GM12878 (cell line): ENCODE results near the gene GSTP1. TPM values are rescaled to one million over a fixed set of nuclear protein-coding genes. Genes with fewer than 3 reads are reported as not detected.

Source experiments
- BRCA1 ChIP-seq: IDR thresholded peaks from 2 replicates; pipeline ENCODE4 v1.6.1; 2011; ENCODE audit warnings: low read depth, low read length, improper control_type of control experiment
- CEBPB ChIP-seq, 2 experiments: fragments of 150-350 bp in 1 of 2; IDR thresholded peaks; 2 replicates each; pipeline ENCODE4 v1.6.1; 2012 to 2014; ENCODE audit warnings: low read depth in 2 of 2, low read length in 2 of 2, borderline replicate concordance in 1 of 2, inconsistent platforms in 1 of 2
- CHD4 ChIP-seq: fragments of 200-600 bp; sonication (generic); IDR thresholded peaks from 2 replicates; pipeline ENCODE4 v1.6.1; 2016; ENCODE audit warnings: mild to moderate bottlenecking
- ESRRA ChIP-seq: IDR thresholded peaks from 2 replicates; pipeline ENCODE4 v1.6.1; 2012; ENCODE audit warnings: mild to moderate bottlenecking, low read length, improper control_type of control experiment
- IRF4 ChIP-seq: IDR thresholded peaks from 2 replicates; pipeline ENCODE4 v1.6.1; 2011; ENCODE audit warnings: low read depth, low read length
- NBN ChIP-seq: fragments of 450-650 bp; IDR thresholded peaks from 2 replicates; pipeline ENCODE4 v1.6.1; 2016
- POU2F2 ChIP-seq: IDR thresholded peaks from 3 replicates; pipeline ENCODE4 v1.6.1; 2011; ENCODE audit warnings: low read depth, mild to moderate bottlenecking, low read length, borderline replicate concordance
- RB1 ChIP-seq: fragments of 450-650 bp; formaldehyde crosslinking; IDR thresholded peaks from 2 replicates; pipeline ENCODE4 v1.6.1; 2017; ENCODE audit warnings: mild to moderate bottlenecking, borderline replicate concordance
- REST ChIP-seq: IDR thresholded peaks from 2 replicates; pipeline ENCODE4 v1.6.1; 2012; ENCODE audit warnings: mild to moderate bottlenecking, low read depth, low read length
- RUNX3 ChIP-seq: IDR thresholded peaks from 2 replicates; pipeline ENCODE4 v1.6.1; 2012; ENCODE audit warnings: low read length, inconsistent platforms
- SKIL ChIP-seq: fragments of 450-650 bp; IDR thresholded peaks from 2 replicates; pipeline ENCODE4 v1.6.1; 2017; ENCODE audit warnings: mild to moderate bottlenecking, low read depth, inconsistent platforms; ENCODE audit not compliant: poor library complexity, severe bottlenecking
- SUPT20H ChIP-seq: IDR thresholded peaks from 2 replicates; pipeline ENCODE4 v1.6.1; 2011; ENCODE audit warnings: low read depth, mild to moderate bottlenecking, low read length, moderate library complexity, borderline replicate concordance; ENCODE audit not compliant: control insufficient read depth
- TARDBP ChIP-seq: IDR thresholded peaks from 2 replicates; pipeline ENCODE4 v1.6.1; 2016; ENCODE audit warnings: borderline replicate concordance
- USF2 ChIP-seq: IDR thresholded peaks from 2 replicates; pipeline ENCODE4 v1.6.1; 2011; ENCODE audit warnings: low read depth, low read length, improper control_type of control experiment, borderline replicate concordance
- ZNF384 ChIP-seq: IDR thresholded peaks from 2 replicates; pipeline ENCODE4 v1.6.1; 2012; ENCODE audit warnings: low read depth, mild to moderate bottlenecking, low read length, improper control_type of control experiment, borderline replicate concordance
- polyA plus RNA-seq, 11 experiments: library from polyadenylated mRNA; depleted of rRNA in 4 of 11; unstranded in 6 of 11; stranded (reverse) in 5 of 11; fragments of >200 nt; fragmentation: Nextera tagmentation in 4 of 11; fragmentation: Illumina TruSeq in 1 of 11; extraction: Ambion mirVana in 4 of 11; extraction: Trizol in 1 of 11; gene quantifications; 1 replicate in 1 of 11; 2 replicates in 10 of 11; pipeline versions ENCODE4 v1.2.1 to v1.2.3, GENCODE V29; 2011 to 2016; ENCODE audit warnings: inconsistent platforms in 2 of 11, missing spikeins in 2 of 11, low read depth in 1 of 11
- total RNA-seq, 4 experiments: library from RNA; depleted of rRNA in 3 of 4; stranded (reverse); fragments of >200 nt in 3 of 4; fragmentation: Illumina TruSeq in 1 of 4; extraction: Trizol in 1 of 4; gene quantifications; 2 replicates each; pipeline versions ENCODE4 v1.2.1 to v1.2.3, GENCODE V29; 2013 to 2021
- TF ChIP-seq, protein P1 (sequence below): fragments of 450-650 bp; IDR thresholded peaks from 2 replicates; pipeline ENCODE4 v1.6.1; 2017; ENCODE audit warnings: mild to moderate bottlenecking, moderate library complexity
- TF ChIP-seq, protein P2 (sequence below): IDR thresholded peaks from 2 replicates; pipeline ENCODE4 v1.6.1; 2012; ENCODE audit warnings: low read depth, low read length, improper control_type of control experiment

GSTP1 gene
- total and polyA plus RNA-seq, 10 of the 15 experiments (the other 5 are each of a cell fraction or from before 2014, with no cell fraction given), result 469 to 1,788 (median 955) TPM

GRCh38 chr11:67606492-67607295 is 23.1 kb downstream of the GSTP1 start, which contains the start of gene NDUFV1 (continued):
- TF ChIP-seq, protein P1, sequence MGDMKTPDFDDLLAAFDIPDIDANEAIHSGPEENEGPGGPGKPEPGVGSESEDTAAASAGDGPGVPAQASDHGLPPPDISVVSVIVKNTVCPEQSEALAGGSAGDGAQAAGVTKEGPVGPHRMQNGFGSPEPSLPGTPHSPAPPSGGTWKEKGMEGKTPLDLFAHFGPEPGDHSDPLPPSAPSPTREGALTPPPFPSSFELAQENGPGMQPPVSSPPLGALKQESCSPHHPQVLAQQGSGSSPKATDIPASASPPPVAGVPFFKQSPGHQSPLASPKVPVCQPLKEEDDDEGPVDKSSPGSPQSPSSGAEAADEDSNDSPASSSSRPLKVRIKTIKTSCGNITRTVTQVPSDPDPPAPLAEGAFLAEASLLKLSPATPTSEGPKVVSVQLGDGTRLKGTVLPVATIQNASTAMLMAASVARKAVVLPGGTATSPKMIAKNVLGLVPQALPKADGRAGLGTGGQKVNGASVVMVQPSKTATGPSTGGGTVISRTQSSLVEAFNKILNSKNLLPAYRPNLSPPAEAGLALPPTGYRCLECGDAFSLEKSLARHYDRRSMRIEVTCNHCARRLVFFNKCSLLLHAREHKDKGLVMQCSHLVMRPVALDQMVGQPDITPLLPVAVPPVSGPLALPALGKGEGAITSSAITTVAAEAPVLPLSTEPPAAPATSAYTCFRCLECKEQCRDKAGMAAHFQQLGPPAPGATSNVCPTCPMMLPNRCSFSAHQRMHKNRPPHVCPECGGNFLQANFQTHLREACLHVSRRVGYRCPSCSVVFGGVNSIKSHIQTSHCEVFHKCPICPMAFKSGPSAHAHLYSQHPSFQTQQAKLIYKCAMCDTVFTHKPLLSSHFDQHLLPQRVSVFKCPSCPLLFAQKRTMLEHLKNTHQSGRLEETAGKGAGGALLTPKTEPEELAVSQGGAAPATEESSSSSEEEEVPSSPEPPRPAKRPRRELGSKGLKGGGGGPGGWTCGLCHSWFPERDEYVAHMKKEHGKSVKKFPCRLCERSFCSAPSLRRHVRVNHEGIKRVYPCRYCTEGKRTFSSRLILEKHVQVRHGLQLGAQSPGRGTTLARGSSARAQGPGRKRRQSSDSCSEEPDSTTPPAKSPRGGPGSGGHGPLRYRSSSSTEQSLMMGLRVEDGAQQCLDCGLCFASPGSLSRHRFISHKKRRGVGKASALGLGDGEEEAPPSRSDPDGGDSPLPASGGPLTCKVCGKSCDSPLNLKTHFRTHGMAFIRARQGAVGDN, result no peak
- TF ChIP-seq, protein P2, sequence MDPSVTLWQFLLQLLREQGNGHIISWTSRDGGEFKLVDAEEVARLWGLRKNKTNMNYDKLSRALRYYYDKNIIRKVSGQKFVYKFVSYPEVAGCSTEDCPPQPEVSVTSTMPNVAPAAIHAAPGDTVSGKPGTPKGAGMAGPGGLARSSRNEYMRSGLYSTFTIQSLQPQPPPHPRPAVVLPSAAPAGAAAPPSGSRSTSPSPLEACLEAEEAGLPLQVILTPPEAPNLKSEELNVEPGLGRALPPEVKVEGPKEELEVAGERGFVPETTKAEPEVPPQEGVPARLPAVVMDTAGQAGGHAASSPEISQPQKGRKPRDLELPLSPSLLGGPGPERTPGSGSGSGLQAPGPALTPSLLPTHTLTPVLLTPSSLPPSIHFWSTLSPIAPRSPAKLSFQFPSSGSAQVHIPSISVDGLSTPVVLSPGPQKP, result no peak; the same call in 1 of the 2 replicates
- 0 out of 2 replicates have a peak, but pooled peaks have one; percentile 5 for TF ChIP-seq IRF4
- TF ChIP-seq RB1, result peak; percentile 81; the same call in 1 of the 2 replicates
- no peak; the same call in 1 of the 2 replicates for TF ChIP-seq RUNX3
- peak; percentile 90 for TF ChIP-seq NBN
- TF ChIP-seq TARDBP, result no peak
- 0 out of 3 replicates have a peak, but pooled peaks have one; percentile 61 for TF ChIP-seq POU2F2
- TF ChIP-seq SUPT20H, result no peak
- no peak for TF ChIP-seq USF2
- TF ChIP-seq REST, result no peak
- no peak for TF ChIP-seq ZNF384
- TF ChIP-seq CHD4, result no peak
- TF ChIP-seq CEBPB (IDR thresholded peaks at IDR 0.05; ENCODE audit: borderline replicate concordance in 1 of 2, low read depth in 2 of 2, low read length in 2 of 2), result no peak
- TF ChIP-seq SKIL, result no peak
- no peak for TF ChIP-seq BRCA1
- peak; percentile 47; the same call in 1 of the 2 replicates for TF ChIP-seq ESRRA
